PFSK-1 (cell line): ENCODE measurements around the gene ACTMAP.

Experiments used
- FOXP2 ChIP-seq: optimal IDR thresholded peaks from 2 replicates; pipeline ENCODE3; 2011; ENCODE audit warnings: borderline replicate concordance, control low read depth, inconsistent platforms; ENCODE audit not compliant: insufficient read depth; ENCODE audit errors: extremely low read length, extremely low read depth
- POLR2AphosphoS5 ChIP-seq: IDR thresholded peaks from 2 replicates; pipeline ENCODE4 v1.6.1; 2012; ENCODE audit warnings: low read depth, mild to moderate bottlenecking, control low read depth, low read length, moderate library complexity
- SIN3A ChIP-seq: IDR thresholded peaks from 2 replicates; pipeline ENCODE4 v1.6.1; 2012; ENCODE audit warnings: mild to moderate bottlenecking, low read length, moderate library complexity, borderline replicate concordance; ENCODE audit not compliant: insufficient read depth
- TAF1 ChIP-seq: IDR thresholded peaks from 2 replicates; pipeline ENCODE4 v1.6.1; 2012; ENCODE audit warnings: low read length, control low read depth, borderline replicate concordance; ENCODE audit not compliant: insufficient read depth
- TF ChIP-seq, protein P1 (sequence below), 2 experiments: IDR thresholded peaks; 2 replicates each; pipeline versions ENCODE4 v1.6.1 to v1.8.0; 2011 to 2012; ENCODE audit warnings: low read depth in 2 of 2, low read length in 2 of 2, control low read depth in 1 of 2, inconsistent platforms in 1 of 2, mild to moderate bottlenecking in 1 of 2, moderate library complexity in 1 of 2; ENCODE audit not compliant: insufficient read depth in 1 of 2

DNA sequence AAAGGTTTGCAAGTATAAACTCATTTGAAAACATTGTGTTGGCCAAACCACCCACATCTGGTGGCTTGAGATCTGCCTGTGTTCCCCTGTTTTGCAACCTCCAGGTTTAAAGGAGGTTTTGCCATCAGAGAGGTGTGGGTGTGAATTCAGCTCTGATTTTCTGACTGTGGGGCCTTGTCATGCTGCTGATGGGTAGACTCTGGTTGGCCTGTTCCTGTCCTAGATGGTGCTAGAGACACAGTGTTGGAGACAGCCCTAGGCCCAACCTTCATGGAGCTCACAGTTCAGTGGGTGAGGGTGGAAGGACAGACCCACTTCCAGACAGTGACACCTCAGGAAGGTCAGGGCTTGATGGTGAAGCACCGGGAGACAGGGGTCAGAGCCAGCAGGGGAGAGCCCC lies 35.2 kb upstream of the ACTMAP start:
- no peak for TF ChIP-seq POLR2AphosphoS5
- TF ChIP-seq, protein P1, sequence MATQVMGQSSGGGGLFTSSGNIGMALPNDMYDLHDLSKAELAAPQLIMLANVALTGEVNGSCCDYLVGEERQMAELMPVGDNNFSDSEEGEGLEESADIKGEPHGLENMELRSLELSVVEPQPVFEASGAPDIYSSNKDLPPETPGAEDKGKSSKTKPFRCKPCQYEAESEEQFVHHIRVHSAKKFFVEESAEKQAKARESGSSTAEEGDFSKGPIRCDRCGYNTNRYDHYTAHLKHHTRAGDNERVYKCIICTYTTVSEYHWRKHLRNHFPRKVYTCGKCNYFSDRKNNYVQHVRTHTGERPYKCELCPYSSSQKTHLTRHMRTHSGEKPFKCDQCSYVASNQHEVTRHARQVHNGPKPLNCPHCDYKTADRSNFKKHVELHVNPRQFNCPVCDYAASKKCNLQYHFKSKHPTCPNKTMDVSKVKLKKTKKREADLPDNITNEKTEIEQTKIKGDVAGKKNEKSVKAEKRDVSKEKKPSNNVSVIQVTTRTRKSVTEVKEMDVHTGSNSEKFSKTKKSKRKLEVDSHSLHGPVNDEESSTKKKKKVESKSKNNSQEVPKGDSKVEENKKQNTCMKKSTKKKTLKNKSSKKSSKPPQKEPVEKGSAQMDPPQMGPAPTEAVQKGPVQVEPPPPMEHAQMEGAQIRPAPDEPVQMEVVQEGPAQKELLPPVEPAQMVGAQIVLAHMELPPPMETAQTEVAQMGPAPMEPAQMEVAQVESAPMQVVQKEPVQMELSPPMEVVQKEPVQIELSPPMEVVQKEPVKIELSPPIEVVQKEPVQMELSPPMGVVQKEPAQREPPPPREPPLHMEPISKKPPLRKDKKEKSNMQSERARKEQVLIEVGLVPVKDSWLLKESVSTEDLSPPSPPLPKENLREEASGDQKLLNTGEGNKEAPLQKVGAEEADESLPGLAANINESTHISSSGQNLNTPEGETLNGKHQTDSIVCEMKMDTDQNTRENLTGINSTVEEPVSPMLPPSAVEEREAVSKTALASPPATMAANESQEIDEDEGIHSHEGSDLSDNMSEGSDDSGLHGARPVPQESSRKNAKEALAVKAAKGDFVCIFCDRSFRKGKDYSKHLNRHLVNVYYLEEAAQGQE (IDR thresholded peaks at IDR 0.05; ENCODE audit: insufficient read depth in 1 of 2, low read depth in 2 of 2, low read length in 2 of 2) = no peak
- no peak for TF ChIP-seq TAF1
- no peak for TF ChIP-seq FOXP2
- TF ChIP-seq SIN3A = no peak
